ENCODE measurements around the gene ENPP6. TPM values are rescaled to one million over a fixed set of nuclear protein-coding genes. Genes with fewer than 3 reads are reported as not detected.
"Not testable (repeated sequence)": the region's sequence is repeated elsewhere in the genome, so short reads cannot be mapped to it uniquely, and the experiment has no call there.

ENPP6 gene
- total RNA-seq, 4 donors from 2014 or later: 0.57 TPM; not detected in 3

GRCh38 chr4:184143770-184144564 is 73.7 kb downstream of the ENPP6 start:
- Histone ChIP-seq H3K4me1 (peaks cover 0 to 17% (median 8%) of the 10 kb centered on the region in 3 donors), H3K4me3 (no peak overlapping the region), H3K9me3 (no peaks in the 10 kb centered on the region), H3K27ac (no peak overlapping the region), H3K27me3 (no peaks in the 10 kb centered on the region), H3K36me3 (no peaks in the 10 kb centered on the region)
- intact Hi-C loops (cut with DNase I): no loop called here
- TF ChIP-seq POLR2A (IDR thresholded peaks at IDR 0.05) (no peak), CTCF (IDR thresholded peaks at IDR 0.05) (no peak)
- WGBS, 2 donors: 82 to 84% methylated on average over 4 to 12 of the region's 15 CpGs
- no peak for DNase-seq

- no peak overlapping the region for H3K4me3 ChIP-seq
- H3K36me3 ChIP-seq: no peaks in the 10 kb centered on the region
- DNase-seq: no peak
- WGBS, 2 donors: 68 to 71% methylated on average over 14 to 18 of the region's 18 CpGs
- no peak overlapping the region for H3K27ac ChIP-seq
- TF ChIP-seq CTCF (IDR thresholded peaks at IDR 0.05): no peak
- TF ChIP-seq POLR2A (IDR thresholded peaks at IDR 0.05): no peak
- peaks cover 0 to 2% (median 0%) of the 10 kb centered on the region in 3 donors for H3K9me3 ChIP-seq
- intact Hi-C loops (cut with DNase I): no loop called here
- H3K4me1 ChIP-seq: peaks cover 0 to 9% (median 0%) of the 10 kb centered on the region in 3 donors
- no peaks in the 10 kb centered on the region for H3K27me3 ChIP-seq
These were observed 75.3 kb downstream of the ENPP6 start for GRCh38 chr4:184142121-184143000.

GRCh38 chr4:184140901-184141300 is 76.8 kb downstream of the ENPP6 start:
- H3K27me3 ChIP-seq; DNase-seq; H3K27ac ChIP-seq; H3K4me1 ChIP-seq; H3K4me3 ChIP-seq; intact Hi-C loops (cut with DNase I); H3K36me3 ChIP-seq: not testable (repeated sequence)
- WGBS, 2 donors: 80 to 86% methylated on average over 8 of the region's 8 CpGs
- peaks cover 0 to 17% (median 14%) of the 10 kb centered on the region in 3 donors for H3K9me3 ChIP-seq

GRCh38 chr4:184136525-184136924 is 81.1 kb downstream of the ENPP6 start:
- 72 to 86% methylated on average over 1 of the region's 1 CpG for WGBS, 2 donors
- Histone ChIP-seq H3K27ac (no peak overlapping the region), H3K4me3 (no peak overlapping the region), H3K9me3 (peaks cover 0 to 19% (median 14%) of the 10 kb centered on the region in 3 donors), H3K4me1 (no peaks in the 10 kb centered on the region), H3K27me3 (no peaks in the 10 kb centered on the region), H3K36me3 (no peaks in the 10 kb centered on the region)
- TF ChIP-seq CTCF (IDR thresholded peaks at IDR 0.05): no peak
- no peak for TF ChIP-seq POLR2A (IDR thresholded peaks at IDR 0.05)
- intact Hi-C loops (cut with DNase I): no loop called here
- DNase-seq: no peak

- Histone ChIP-seq H3K27ac (no peak overlapping the region), H3K27me3 (no peaks in the 10 kb centered on the region), H3K4me1 (no peaks in the 10 kb centered on the region), H3K36me3 (no peaks in the 10 kb centered on the region), H3K9me3 (no peaks in the 10 kb centered on the region), H3K4me3 (no peak overlapping the region)
- intact Hi-C loops (cut with DNase I): no loop called here
- 61 to 83% methylated on average over 4 of the region's 4 CpGs for WGBS, 2 donors
- no peak for TF ChIP-seq POLR2A (IDR thresholded peaks at IDR 0.05)
- TF ChIP-seq CTCF (IDR thresholded peaks at IDR 0.05): no peak
- DNase-seq: no peak
These were observed 90.9 kb downstream of the ENPP6 start for GRCh38 chr4:184126800-184127199.
